ENCODE results near the gene FXYD3.

DNA sequence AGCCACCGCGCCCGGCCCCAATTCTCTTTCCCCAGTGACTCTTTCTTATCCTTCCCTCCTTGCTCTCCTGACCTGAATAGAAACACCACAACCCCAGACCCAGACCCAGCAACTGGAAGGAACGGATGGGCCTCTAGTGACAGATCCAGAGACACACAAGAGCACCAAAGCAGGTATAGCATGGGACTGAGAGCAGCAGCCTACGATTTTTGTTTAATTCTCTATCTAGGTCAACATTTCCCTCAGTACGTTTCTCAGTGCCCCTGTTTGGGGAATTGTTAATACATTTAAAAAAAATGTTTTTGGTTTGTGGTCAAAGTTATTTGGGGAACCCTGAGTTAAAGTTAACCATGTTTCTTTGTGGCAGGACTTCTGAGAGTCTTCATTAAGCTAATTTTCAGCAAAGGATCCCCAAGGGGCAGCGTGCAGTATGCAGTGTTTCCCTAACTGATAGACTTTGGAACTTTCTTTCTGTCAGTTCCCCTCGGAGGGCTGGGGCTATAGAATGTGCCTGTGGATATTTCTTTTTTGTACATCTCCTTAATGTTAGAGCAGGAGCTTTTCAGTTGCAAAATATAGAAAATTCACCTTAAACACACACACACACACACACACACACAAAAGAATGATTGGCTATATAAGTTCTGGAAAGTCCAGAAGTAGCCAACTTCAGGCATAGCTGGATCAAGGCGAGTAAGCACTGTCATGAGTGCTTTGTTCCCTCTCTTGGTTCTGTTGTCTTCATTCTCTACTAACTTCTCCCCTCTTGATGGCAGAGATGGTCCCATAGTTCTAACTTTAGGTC lies 45.2 kb downstream of the FXYD3 start:
- TF ChIP-seq, protein P1, sequence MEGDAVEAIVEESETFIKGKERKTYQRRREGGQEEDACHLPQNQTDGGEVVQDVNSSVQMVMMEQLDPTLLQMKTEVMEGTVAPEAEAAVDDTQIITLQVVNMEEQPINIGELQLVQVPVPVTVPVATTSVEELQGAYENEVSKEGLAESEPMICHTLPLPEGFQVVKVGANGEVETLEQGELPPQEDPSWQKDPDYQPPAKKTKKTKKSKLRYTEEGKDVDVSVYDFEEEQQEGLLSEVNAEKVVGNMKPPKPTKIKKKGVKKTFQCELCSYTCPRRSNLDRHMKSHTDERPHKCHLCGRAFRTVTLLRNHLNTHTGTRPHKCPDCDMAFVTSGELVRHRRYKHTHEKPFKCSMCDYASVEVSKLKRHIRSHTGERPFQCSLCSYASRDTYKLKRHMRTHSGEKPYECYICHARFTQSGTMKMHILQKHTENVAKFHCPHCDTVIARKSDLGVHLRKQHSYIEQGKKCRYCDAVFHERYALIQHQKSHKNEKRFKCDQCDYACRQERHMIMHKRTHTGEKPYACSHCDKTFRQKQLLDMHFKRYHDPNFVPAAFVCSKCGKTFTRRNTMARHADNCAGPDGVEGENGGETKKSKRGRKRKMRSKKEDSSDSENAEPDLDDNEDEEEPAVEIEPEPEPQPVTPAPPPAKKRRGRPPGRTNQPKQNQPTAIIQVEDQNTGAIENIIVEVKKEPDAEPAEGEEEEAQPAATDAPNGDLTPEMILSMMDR (conservative IDR thresholded peaks at IDR 0.05; ENCODE audit: low read length), result no peak
- TF ChIP-seq EZH2phosphoT487 (IDR thresholded peaks at IDR 0.05; ENCODE audit: borderline replicate concordance, low read depth, low read length), result no peak

Data from OCI-LY7 (cell line).